Body of pancreas (tissue), 4 donors: ENCODE measurements around the gene BPIFB6.

ENCODE experiments used
- POLR2A ChIP-seq, 3 donors: fragments of 450-650 bp; IDR thresholded peaks; one replicate each; pipeline ENCODE4 v1.6.1; 2016; ENCODE audit warnings: antibody characterized with exemption in 3 of 3, mild to moderate bottlenecking in 2 of 3
- TF ChIP-seq, protein P1 (sequence below), 7 experiments: fragments of 450-650 bp in 4 of 7; fragments of 200-600 bp in 3 of 7; sonication (generic) in 3 of 7; IDR thresholded peaks; one replicate each; pipeline ENCODE4 v1.5.1; 2016 to 2019; ENCODE audit warnings: antibody characterized with exemption in 7 of 7

DNA sequence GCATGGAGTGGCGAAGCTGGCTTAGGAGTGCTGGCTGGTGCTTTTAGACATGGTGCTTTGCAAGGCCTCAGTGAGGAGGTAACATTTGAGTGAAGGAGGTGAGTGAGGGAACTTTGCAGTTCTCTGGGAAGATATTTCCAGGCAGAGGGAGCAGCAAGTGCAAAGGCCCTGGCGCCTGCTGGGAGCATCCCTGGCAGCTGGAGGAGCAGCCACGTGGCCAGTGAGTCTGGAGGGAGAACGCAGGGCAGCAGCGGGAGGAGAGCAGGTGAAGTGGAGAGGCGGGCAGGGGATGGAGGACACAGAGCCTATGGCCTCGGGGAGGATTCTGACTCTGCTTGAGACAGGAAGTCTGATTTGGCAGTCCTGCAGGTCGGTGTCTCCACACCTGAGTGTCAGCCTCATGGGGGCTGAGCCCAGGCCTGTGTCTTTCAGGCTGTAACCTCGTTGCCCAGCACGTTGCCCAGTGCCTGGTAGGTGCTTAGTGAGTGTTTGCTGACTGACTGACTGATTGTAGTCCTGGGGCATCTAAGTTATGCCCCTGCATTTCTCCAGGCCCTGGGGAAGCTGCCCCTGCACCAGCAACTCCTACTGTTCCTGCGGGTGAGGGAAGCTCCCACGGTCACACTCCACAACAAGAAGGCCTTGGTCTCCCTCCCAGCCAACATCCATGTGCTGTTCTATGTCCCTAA lies 36.9 kb downstream of the BPIFB6 start:
- TF ChIP-seq, protein P1, sequence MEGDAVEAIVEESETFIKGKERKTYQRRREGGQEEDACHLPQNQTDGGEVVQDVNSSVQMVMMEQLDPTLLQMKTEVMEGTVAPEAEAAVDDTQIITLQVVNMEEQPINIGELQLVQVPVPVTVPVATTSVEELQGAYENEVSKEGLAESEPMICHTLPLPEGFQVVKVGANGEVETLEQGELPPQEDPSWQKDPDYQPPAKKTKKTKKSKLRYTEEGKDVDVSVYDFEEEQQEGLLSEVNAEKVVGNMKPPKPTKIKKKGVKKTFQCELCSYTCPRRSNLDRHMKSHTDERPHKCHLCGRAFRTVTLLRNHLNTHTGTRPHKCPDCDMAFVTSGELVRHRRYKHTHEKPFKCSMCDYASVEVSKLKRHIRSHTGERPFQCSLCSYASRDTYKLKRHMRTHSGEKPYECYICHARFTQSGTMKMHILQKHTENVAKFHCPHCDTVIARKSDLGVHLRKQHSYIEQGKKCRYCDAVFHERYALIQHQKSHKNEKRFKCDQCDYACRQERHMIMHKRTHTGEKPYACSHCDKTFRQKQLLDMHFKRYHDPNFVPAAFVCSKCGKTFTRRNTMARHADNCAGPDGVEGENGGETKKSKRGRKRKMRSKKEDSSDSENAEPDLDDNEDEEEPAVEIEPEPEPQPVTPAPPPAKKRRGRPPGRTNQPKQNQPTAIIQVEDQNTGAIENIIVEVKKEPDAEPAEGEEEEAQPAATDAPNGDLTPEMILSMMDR (IDR thresholded peaks at IDR 0.05) = no peak
- no peak for TF ChIP-seq POLR2A (IDR thresholded peaks at IDR 0.05)
